AG04449 (cell line): ENCODE results near the gene ANKRD13B.

Experiments
- CTCF ChIA-PET: fragments of 350-600 bp; formaldehyde crosslinking; extraction: SDS; loops from one replicate; lab custom pipeline; 2021; ENCODE audit warnings: antibody characterized with exemption; lab: Yijun Ruan, JAX
- POLR2A ChIA-PET: fragments of 400-600, 350-600 bp; formaldehyde crosslinking; extraction: SDS; loops from one replicate; lab custom pipeline; 2020; ENCODE audit warnings: antibody characterized with exemption, inconsistent platforms; lab: Yijun Ruan, JAX
- DNase-seq: peaks from one replicate; pipeline ENCODE4 v3.0.0-alpha.2; 2010; ENCODE audit warnings: low read depth, low spot score
- H3K4me3 ChIP-seq: 2 replicates; pipeline ENCODE4 v1.5.1; 2011; ENCODE audit warnings: low read depth, mild to moderate bottlenecking, control low read depth, low read length
- TF ChIP-seq, protein P1 (sequence below): IDR thresholded peaks from one replicate; pipeline ENCODE4 v1.5.1; 2011; ENCODE audit warnings: mild to moderate bottlenecking, moderate library complexity, low read length, control low read depth, inconsistent platforms; ENCODE audit not compliant: insufficient read depth; ENCODE audit errors: missing control alignments

The ANKRD13B gene

DNA sequence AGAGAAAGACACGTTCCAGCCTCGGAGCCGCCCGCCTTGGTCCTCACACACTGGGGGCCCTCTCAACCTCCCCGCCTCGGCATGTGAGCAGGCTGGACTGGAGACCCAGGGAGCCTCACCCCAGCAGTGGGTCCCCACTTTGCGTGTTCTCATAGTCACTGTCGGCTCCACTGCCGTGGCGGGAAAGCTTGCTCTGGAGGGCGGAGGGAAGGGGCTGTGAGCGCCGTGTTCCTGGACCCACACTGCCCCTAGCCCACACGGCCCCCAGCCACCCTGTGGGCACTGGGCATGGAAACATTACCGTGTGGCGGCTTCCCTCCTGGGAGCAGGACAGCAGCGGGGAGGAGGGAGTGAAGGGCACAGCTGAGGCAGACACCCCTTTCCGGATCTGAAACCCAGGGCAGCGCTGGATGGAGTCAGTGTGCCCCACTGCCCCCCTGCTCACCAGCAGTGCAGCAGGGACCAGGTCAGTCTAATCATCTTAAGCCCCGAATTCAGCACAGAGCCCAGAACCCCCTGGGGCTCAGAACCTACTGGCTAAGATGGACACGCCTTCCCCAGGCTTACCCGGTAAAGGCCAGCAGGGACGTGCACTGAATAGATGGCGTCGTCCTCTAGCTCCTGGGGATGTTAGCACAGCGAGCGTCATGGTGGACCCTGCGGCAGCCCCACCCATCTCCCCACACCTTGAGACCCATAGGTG is 17.3 kb upstream of the ANKRD13B start:
- CTCF ChIA-PET = interaction anchor here (4.3 to 20.8 kb wide), 7 partner anchors 5 to 519 kb away, joined by 23 to 222 read pairs (median 161); partner anchors contain the start of genes ABHD15, ANKRD13B, GIT1 and TP53I13
- POLR2A ChIA-PET = interaction anchor here (0.9 kb wide), 1 partner anchor 12 kb away, joined by 5 read pairs; no protein-coding TSS in a partner anchor
- no peak for DNase-seq

DNA sequence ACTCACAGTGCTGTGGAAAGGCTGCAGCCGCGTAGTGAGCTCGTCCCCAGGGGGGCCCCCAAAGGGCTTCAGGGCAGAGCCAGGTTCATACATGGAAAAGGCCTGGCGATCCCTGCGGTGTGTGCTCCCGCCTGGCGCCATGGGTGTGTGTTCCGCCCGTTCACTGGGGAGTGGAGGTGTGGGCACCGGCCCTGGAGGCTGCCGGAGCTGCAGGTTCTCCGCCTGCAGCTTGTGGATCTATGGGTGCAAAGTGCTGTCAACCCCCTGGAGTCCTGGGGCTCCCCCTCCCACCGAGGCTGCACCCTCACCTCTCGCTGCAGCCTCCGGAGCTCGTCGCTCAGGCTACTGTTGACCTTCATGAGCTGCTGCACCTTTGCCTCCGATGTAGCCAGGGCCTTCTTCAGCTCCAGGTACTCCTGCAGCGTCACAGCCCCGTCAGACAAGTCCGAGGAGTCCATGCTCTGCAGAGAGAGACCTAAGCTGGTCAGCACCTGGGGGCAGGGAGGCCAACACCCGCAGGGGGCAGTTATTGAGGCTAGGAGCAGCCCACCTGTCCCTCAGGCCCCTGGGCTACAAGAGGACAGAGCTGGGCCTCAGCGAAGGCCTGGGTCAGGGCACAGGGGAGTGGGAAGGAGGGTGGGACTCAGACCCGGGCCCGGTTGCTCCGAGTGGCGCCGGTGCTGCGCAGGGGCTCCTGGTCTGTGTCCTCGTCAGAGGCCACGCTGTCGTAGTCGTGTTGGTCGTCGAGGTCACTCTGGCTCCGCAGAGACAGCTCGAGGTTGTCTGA is 16.5 kb upstream of the ANKRD13B start:
- DNase-seq = no peak
- ChIA-PET CTCF (interaction anchor here (0.8 to 20.8 kb wide), 12 partner anchors 4 to 518 kb away, joined by 3 to 222 read pairs (median 34); partner anchors contain the start of genes ABHD15, ANKRD13B, CORO6 and GIT1), POLR2A (interaction anchor here (0.9 kb wide), 1 partner anchor 12 kb away, joined by 5 read pairs; no protein-coding TSS in a partner anchor)
- TF ChIP-seq, protein P1, sequence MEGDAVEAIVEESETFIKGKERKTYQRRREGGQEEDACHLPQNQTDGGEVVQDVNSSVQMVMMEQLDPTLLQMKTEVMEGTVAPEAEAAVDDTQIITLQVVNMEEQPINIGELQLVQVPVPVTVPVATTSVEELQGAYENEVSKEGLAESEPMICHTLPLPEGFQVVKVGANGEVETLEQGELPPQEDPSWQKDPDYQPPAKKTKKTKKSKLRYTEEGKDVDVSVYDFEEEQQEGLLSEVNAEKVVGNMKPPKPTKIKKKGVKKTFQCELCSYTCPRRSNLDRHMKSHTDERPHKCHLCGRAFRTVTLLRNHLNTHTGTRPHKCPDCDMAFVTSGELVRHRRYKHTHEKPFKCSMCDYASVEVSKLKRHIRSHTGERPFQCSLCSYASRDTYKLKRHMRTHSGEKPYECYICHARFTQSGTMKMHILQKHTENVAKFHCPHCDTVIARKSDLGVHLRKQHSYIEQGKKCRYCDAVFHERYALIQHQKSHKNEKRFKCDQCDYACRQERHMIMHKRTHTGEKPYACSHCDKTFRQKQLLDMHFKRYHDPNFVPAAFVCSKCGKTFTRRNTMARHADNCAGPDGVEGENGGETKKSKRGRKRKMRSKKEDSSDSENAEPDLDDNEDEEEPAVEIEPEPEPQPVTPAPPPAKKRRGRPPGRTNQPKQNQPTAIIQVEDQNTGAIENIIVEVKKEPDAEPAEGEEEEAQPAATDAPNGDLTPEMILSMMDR = no peak
- H3K4me3 ChIP-seq = no peak overlapping the region

More for the DNA sequence above, 17.3 kb upstream of the ANKRD13B start:
- TF ChIP-seq, protein P1 = no peak
- no peak overlapping the region for H3K4me3 ChIP-seq

DNA sequence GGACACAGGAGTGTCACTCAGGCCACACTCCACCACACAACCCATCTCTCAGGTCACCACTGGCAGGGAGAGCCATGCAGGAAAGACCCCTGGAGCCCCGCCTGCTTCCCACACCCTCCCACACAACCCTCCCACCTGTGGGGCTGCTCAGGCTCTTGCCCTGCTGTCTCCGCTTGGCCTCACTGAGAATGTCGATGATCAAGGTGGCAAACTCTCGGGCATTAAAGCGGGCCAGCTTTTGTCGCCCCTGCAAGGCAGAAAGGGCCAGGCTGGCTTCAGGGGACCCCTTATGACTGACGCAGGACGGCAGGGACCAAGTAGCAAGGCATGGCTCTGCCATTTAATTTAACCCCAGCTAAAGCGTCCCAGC is 15.9 kb upstream of the ANKRD13B start:
- ChIA-PET CTCF (interaction anchor here (0.8 to 20.8 kb wide), 11 partner anchors 4 to 517 kb away, joined by 3 to 222 read pairs (median 43); partner anchors contain the start of genes ABHD15, ANKRD13B, CORO6 and GIT1), POLR2A (interaction anchor here (0.5 kb wide), 1 partner anchor 402 kb away, joined by 3 read pairs; no protein-coding TSS in a partner anchor)
- no peak for DNase-seq
- TF ChIP-seq, protein P1 = no peak
- no peak overlapping the region for H3K4me3 ChIP-seq

DNA sequence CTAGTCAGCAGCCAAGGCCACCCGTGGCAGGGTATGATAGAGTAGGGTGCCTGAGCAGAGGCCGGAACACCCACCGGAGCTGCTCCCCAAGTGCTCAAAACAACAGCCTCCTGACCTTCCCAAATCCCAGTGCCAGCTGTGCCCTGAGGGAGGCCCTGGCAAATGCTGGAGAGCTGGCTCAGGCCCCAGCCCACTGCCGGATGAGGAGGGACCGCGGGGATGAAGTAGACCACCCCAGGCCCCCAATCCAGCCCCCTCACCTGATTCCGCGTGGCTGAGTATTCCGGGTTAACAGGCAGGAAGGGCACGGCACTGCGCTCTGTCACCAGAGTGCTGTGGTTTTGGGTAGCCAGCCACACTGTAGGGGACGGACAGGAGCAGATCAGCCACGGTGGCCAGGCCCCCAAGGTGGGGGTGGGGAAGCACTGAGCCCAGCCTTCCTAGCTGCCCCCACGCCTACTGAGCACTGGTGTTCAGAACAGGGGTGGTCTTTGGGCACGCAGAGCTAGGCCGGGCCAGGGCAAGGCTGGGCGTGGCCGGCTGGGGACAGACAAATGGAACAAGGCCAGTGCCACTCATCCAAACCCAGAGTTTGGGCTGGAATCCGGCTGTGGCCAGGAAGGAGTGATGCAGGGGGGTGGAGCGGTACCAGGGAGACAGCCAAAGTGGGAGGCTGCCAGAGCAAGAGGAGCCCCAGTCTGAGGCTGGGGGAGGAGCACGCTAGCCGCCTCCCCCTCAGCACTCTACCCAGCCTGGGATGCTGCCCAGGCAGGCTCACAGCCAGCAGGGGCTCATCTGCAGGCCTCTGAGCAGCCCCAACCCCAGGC is 15.3 kb upstream of the ANKRD13B start:
- ChIA-PET CTCF (interaction anchor here (0.8 to 20.8 kb wide), 13 partner anchors 3 to 517 kb away, joined by 3 to 222 read pairs (median 43); partner anchors contain the start of genes ABHD15, ANKRD13B, CORO6 and GIT1), POLR2A (interaction anchor here (0.5 kb wide), 1 partner anchor 403 kb away, joined by 3 read pairs; no protein-coding TSS in a partner anchor)
- no peak for DNase-seq
- no peak overlapping the region for H3K4me3 ChIP-seq
- TF ChIP-seq, protein P1 = no peak

DNA sequence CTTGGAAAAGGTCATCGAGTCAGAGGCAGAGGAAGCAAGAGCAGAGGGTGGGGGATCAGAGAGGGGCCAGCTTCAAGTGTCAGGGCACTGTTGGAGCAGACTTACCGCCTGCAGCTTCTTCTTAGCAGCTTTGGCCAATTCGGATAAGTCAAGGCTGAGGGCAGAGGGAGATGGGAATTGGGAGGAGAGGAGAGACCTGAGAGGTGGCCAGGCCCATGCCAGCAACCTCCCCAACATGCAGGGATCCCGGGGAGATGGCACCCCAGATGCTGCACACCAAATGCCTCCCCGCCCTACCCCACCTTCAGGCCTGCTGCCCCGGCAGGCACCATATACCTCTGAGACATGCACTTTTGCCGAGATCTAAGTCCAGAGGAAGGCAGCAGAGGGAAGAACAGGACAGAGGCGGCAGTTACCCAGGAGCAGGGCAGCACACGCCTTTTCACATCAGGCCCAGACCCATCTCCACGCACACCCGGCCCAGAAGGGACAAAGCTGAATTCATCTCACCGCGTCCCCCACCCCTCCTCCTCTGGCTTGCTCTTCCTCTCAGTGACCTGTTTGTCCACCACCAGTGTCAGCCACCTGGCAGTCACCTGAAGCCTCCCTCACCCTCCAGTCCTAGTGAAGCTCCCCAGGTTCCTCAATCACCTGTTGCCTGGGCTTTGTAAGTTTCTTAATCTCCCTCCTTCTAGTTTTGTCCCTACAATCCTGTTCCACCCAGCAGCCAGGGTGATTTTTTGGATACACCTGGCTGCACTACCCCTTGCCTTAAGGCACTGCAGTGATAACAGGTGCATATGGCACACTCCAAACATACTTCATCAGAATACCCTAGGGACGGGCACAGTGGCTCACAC is 14.1 kb upstream of the ANKRD13B start:
- ChIA-PET CTCF (interaction anchor here (0.9 to 20.8 kb wide), 15 partner anchors 8 to 515 kb away, joined by 3 to 222 read pairs (median 23); partner anchors contain the start of genes ABHD15, ANKRD13B, GIT1 and SSH2), POLR2A (no interaction called here)
- TF ChIP-seq, protein P1 = no peak
- H3K4me3 ChIP-seq = no peak overlapping the region
- DNase-seq = no peak
